ENCODE results near the gene FOLR1. TPM values are rescaled to one million over a fixed set of nuclear protein-coding genes. Genes with fewer than 3 reads are reported as not detected.
A peak's percentile ranks its signal among the peaks of the same experiment; 100 is the strongest.

Gene FOLR1
- total RNA-seq, 1 donor from 2014 or later = 5.6 TPM

- DNase-seq (ENCODE audit: low spot score, unreplicated experiment) = no peak
Observed at GRCh38 chr11:72243173-72244059, 51.5 kb downstream of the FOLR1 start.

GRCh38 chr11:72244060-72244360 lies 52.1 kb downstream of the FOLR1 start, which contains the start of gene PHOX2A:
PHOX2A (minus strand) TSS chr11:72244176; CDS start chr11:72244004, 172 bp downstream.
- Mint-ChIP-seq H3K9me3 (ENCODE audit: low read depth) (no peaks in the 10 kb centered on the region), H3K4me3 (ENCODE audit: low read depth) (peak within 1 kb of the TSS; percentile 60), H3K4me1 (ENCODE audit: low read depth) (peaks cover 11% of the 10 kb centered on the region), H3K27me3 (peaks cover 47% of the 10 kb centered on the region), H3K36me3 (ENCODE audit: insufficient read depth) (peaks cover 2% of the 10 kb centered on the region), H3K27ac (no peak within 1 kb of the TSS)
- TF ChIP-seq CTCF (IDR thresholded peaks at IDR 0.05; ENCODE audit: unreplicated experiment) = no peak
- no peak for DNase-seq (ENCODE audit: low spot score, unreplicated experiment)

More at GRCh38 chr11:72243173-72244059, 51.5 kb downstream of the FOLR1 start:
- no peak overlapping the region for H3K27ac Mint-ChIP-seq
- peak overlapping the region; percentile 50 for H3K4me3 Mint-ChIP-seq (ENCODE audit: low read depth)
- no peak for TF ChIP-seq CTCF (IDR thresholded peaks at IDR 0.05; ENCODE audit: unreplicated experiment)
- H3K36me3 Mint-ChIP-seq (ENCODE audit: insufficient read depth) = peaks cover 5% of the 10 kb centered on the region
- peaks cover 14% of the 10 kb centered on the region for H3K4me1 Mint-ChIP-seq (ENCODE audit: low read depth)
- no peaks in the 10 kb centered on the region for H3K9me3 Mint-ChIP-seq (ENCODE audit: low read depth)
- H3K27me3 Mint-ChIP-seq = peaks cover 49% of the 10 kb centered on the region

GRCh38 chr11:72244361-72245262 lies 52.7 kb downstream of the FOLR1 start:
- Mint-ChIP-seq H3K27ac (no peak overlapping the region), H3K9me3 (ENCODE audit: low read depth) (no peaks in the 10 kb centered on the region), H3K27me3 (peaks cover 45% of the 10 kb centered on the region), H3K4me3 (ENCODE audit: low read depth) (peak overlapping the region; percentile 60), H3K36me3 (ENCODE audit: insufficient read depth) (peaks cover 2% of the 10 kb centered on the region), H3K4me1 (ENCODE audit: low read depth) (peaks cover 8% of the 10 kb centered on the region)
- TF ChIP-seq CTCF (IDR thresholded peaks at IDR 0.05; ENCODE audit: unreplicated experiment) = no peak
- no peak for DNase-seq (ENCODE audit: low spot score, unreplicated experiment)

- Mint-ChIP-seq H3K27ac (no peak overlapping the region), H3K4me3 (ENCODE audit: low read depth) (no peak overlapping the region), H3K9me3 (ENCODE audit: low read depth) (no peaks in the 10 kb centered on the region), H3K4me1 (ENCODE audit: low read depth) (peaks cover 7% of the 10 kb centered on the region), H3K27me3 (peaks cover 47% of the 10 kb centered on the region), H3K36me3 (ENCODE audit: insufficient read depth) (peaks cover 2% of the 10 kb centered on the region)
- DNase-seq (ENCODE audit: low spot score, unreplicated experiment) = no peak
- no peak for TF ChIP-seq CTCF (IDR thresholded peaks at IDR 0.05; ENCODE audit: unreplicated experiment)
Observed at GRCh38 chr11:72245263-72245816, 53.4 kb downstream of the FOLR1 start.

Other genes starting within 250 kb of the FOLR1 start
- gene IL18BP, start 193.2 kb upstream of the FOLR1 start, total RNA-seq = 19.8 and 20.1 TPM in 2 replicates
- gene NUMA1, start 111.6 kb upstream of the FOLR1 start, total RNA-seq = 238 and 255 TPM in 2 replicates
- 12.4 and 14.9 TPM in 2 replicates for gene LRRC51, start 111.3 kb upstream of the FOLR1 start, total RNA-seq
- gene LAMTOR1, start 88.8 kb upstream of the FOLR1 start, total RNA-seq = 84.9 and 85.4 TPM in 2 replicates
- not detected in 2 replicates for gene TOMT, start 86.2 kb upstream of the FOLR1 start, total RNA-seq
- gene ANAPC15, start 79.4 kb upstream of the FOLR1 start, total RNA-seq = 56.1 and 61.3 TPM in 2 replicates
- gene FOLR3, start 56.4 kb upstream of the FOLR1 start, total RNA-seq = 0.98 TPM in 1 of 2 replicates, not detected in the other
- not detected in 2 replicates for gene FOLR2, start 24.7 kb downstream of the FOLR1 start, total RNA-seq
- 389 and 394 TPM in 2 replicates for gene INPPL1, start 32.6 kb downstream of the FOLR1 start, total RNA-seq
- not detected in 2 replicates for gene PHOX2A, start 52.0 kb downstream of the FOLR1 start, total RNA-seq
- gene CLPB, start 242.4 kb downstream of the FOLR1 start, total RNA-seq = 19.5 and 21.1 TPM in 2 replicates

Measured in progenitor cell of endocrine pancreas (in vitro differentiated cells).